A549 (cell line): ENCODE data around the gene CD46. TPM values are rescaled to one million over a fixed set of nuclear protein-coding genes. Genes with fewer than 3 reads are reported as not detected.

Experiments used
- ATAC-seq, 2 experiments: fragments of 200-7000 bp in 1 of 2; fragments of >200 bp in 1 of 2; cut with Nextera tagmentation in 1 of 2; cut with Tn5 transposase in 1 of 2; 3 replicates each; pipeline versions ENCODE4 v1.8.0 to v1.9.1; 2018 to 2020; ENCODE audit warnings: mild to moderate bottlenecking in 1 of 2, moderate library complexity in 1 of 2
- CTCF ChIA-PET: fragments of 300-600 bp; sonication (Branson Sonifier 250); formaldehyde crosslinking; extraction: SDS; loops from one replicate; lab custom pipeline; 2021; ENCODE audit warnings: antibody characterized with exemption, inconsistent platforms; lab: Yijun Ruan, JAX
- POLR2A ChIA-PET: fragments of 350-600 bp; formaldehyde crosslinking; extraction: SDS; loops from one replicate; lab custom pipeline; 2021; ENCODE audit warnings: antibody characterized with exemption, inconsistent platforms; lab: Yijun Ruan, JAX
- DNase-seq, 2 experiments: peaks; one replicate each; pipeline versions ENCODE4 v3.0.0 to v3.0.0-alpha.2; 2011 to 2016; ENCODE audit warnings: low read depth in 1 of 2, low spot score in 1 of 2
- FAIRE-seq: peaks from 2 replicates; lab custom pipeline; 2011; peaks lifted over from hg19 to GRCh38; lab: Jason Lieb, UNC
- H3K27ac ChIP-seq, 2 experiments: fragments of >200 bp; sonication (Bioruptor Twin); formaldehyde crosslinking; 3 replicates each; pipeline ENCODE4 v1.5.1; 2016 to 2017
- H3K4me1 ChIP-seq: fragments of >200 bp; sonication (Bioruptor Twin); formaldehyde crosslinking; 3 replicates; pipeline ENCODE4 v1.6.1; 2016
- H3K4me2 ChIP-seq: fragments of >200 bp; sonication (Bioruptor Twin); formaldehyde crosslinking; 3 replicates; pipeline ENCODE4 v1.6.1; 2016
- H3K4me3 ChIP-seq: fragments of >200 bp; sonication (Bioruptor Twin); formaldehyde crosslinking; 3 replicates; pipeline ENCODE4 v1.5.1; 2016
- H3K9me3 ChIP-seq: fragments of >200 bp; sonication (Bioruptor Twin); formaldehyde crosslinking; 3 replicates; pipeline ENCODE4 v1.6.1; 2016
- EHF ChIP-seq: fragments of 250-450 bp; sonication (Bioruptor Pico); IDR thresholded peaks from 2 replicates; pipeline ENCODE4 v1.5.0; 2020; ENCODE audit warnings: mild to moderate bottlenecking
- EHMT2 ChIP-seq: fragments of 200-600 bp; sonication (generic); IDR thresholded peaks from 2 replicates; pipeline ENCODE4 v1.6.1; 2016; ENCODE audit warnings: antibody characterized with exemption, low read depth, mild to moderate bottlenecking, moderate library complexity
- EP300 ChIP-seq, 2 experiments: fragments of >200 bp; sonication (Bioruptor Twin); formaldehyde crosslinking; IDR thresholded peaks; 2 replicates in 1 of 2; 3 replicates in 1 of 2; pipeline ENCODE4 v1.6.1; 2016 to 2017
- FOSL2 ChIP-seq, 2 experiments: fragments of 450-650 bp in 1 of 2; fragments of >200 bp in 1 of 2; sonication (Bioruptor Twin) in 1 of 2; formaldehyde crosslinking; IDR thresholded peaks; 2 replicates each; pipeline versions ENCODE4 v1.5.0 to v1.6.1; 2016 to 2020; ENCODE audit warnings: mild to moderate bottlenecking in 1 of 2, moderate library complexity in 1 of 2
- GATA3 ChIP-seq: IDR thresholded peaks from 2 replicates; pipeline ENCODE4 v1.6.1; 2012; ENCODE audit warnings: borderline replicate concordance
- HDAC2 ChIP-seq: fragments of 200-600 bp; sonication (generic); IDR thresholded peaks from 2 replicates; pipeline ENCODE4 v1.6.1; 2016
- HES2 ChIP-seq: fragments of >200 bp; sonication (Bioruptor Twin); formaldehyde crosslinking; IDR thresholded peaks from 2 replicates; pipeline ENCODE4 v1.6.1; 2016
- HEYL ChIP-seq: fragments of 250-450 bp; sonication (Bioruptor Pico); IDR thresholded peaks from 2 replicates; pipeline ENCODE4 v1.8.0; 2021; ENCODE audit warnings: mild to moderate bottlenecking, moderate library complexity
- HMGXB4 ChIP-seq: fragments of 250-450 bp; sonication (Bioruptor Pico); IDR thresholded peaks from 2 replicates; pipeline ENCODE4 v1.5.0; 2021; ENCODE audit warnings: mild to moderate bottlenecking, moderate library complexity, borderline replicate concordance
- HOXA7 ChIP-seq: fragments of 250-450 bp; sonication (Bioruptor Pico); IDR thresholded peaks from 2 replicates; pipeline ENCODE4 v1.5.0; 2020; ENCODE audit warnings: mild to moderate bottlenecking, moderate library complexity
- JUNB ChIP-seq: fragments of >200 bp; sonication (Bioruptor Twin); formaldehyde crosslinking; IDR thresholded peaks from 2 replicates; pipeline ENCODE4 v1.6.1; 2016
- KDM1A ChIP-seq: fragments of 200-600 bp; sonication (generic); IDR thresholded peaks from 2 replicates; pipeline ENCODE4 v1.6.1; 2016; ENCODE audit warnings: low read depth, mild to moderate bottlenecking
- KDM5A ChIP-seq: fragments of 200-600 bp; sonication (generic); IDR thresholded peaks from 2 replicates; pipeline ENCODE4 v1.6.1; 2016; ENCODE audit warnings: antibody characterized with exemption, mild to moderate bottlenecking
- MAZ ChIP-seq: fragments of 150-350 bp; IDR thresholded peaks from 2 replicates; pipeline ENCODE4 v1.6.1; 2014; ENCODE audit warnings: antibody characterized with exemption, low read depth, low read length, borderline replicate concordance
- MYC ChIP-seq: IDR thresholded peaks from 2 replicates; pipeline ENCODE4 v1.6.1; 2012; ENCODE audit warnings: mild to moderate bottlenecking, inconsistent platforms, low read length, improper control_type of control experiment, borderline replicate concordance
- NFE2L2 ChIP-seq: fragments of 150-350 bp; conservative IDR thresholded peaks from 2 replicates; pipeline ENCODE4 v1.6.1; 2014; ENCODE audit warnings: low read length
- NPAS2 ChIP-seq: fragments of 250-450 bp; sonication (Bioruptor Pico); IDR thresholded peaks from 2 replicates; pipeline ENCODE4 v1.8.0; 2022; ENCODE audit warnings: mild to moderate bottlenecking, moderate library complexity, borderline replicate concordance
- PHF8 ChIP-seq: fragments of 200-600 bp; sonication (generic); IDR thresholded peaks from 2 replicates; pipeline ENCODE4 v1.6.1; 2016; ENCODE audit warnings: low read depth, mild to moderate bottlenecking, antibody characterized with exemption, moderate library complexity, borderline replicate concordance
- RCOR1 ChIP-seq: fragments of 150-350 bp; IDR thresholded peaks from 2 replicates; pipeline ENCODE4 v1.6.1; 2014; ENCODE audit warnings: antibody characterized with exemption, low read length, low read depth
- USF2 ChIP-seq: fragments of 450-650 bp; IDR thresholded peaks from 2 replicates; pipeline ENCODE4 v1.6.1; 2014; ENCODE audit warnings: antibody characterized with exemption
- ZC3H11A ChIP-seq: fragments of 450-650 bp; IDR thresholded peaks from 2 replicates; pipeline ENCODE4 v1.6.1; 2014; ENCODE audit warnings: antibody characterized with exemption, mild to moderate bottlenecking
- ZFP36 ChIP-seq: fragments of 450-650 bp; IDR thresholded peaks from 2 replicates; pipeline ENCODE4 v1.6.1; 2014; ENCODE audit warnings: borderline replicate concordance; ENCODE audit not compliant: partially characterized antibody
- WGBS: methylation state at CpG from one replicate; pipeline ENCODE4 v1.1.6; 2017; ENCODE audit errors: missing lambda C conversion rate; 5-methylcytosine and 5-hydroxymethylcytosine counted together
- polyA plus RNA-seq, 4 experiments: library from polyadenylated mRNA; depleted of rRNA in 3 of 4; stranded (reverse); fragments of >200 nt; fragmentation: RNase III in 1 of 4; extraction: RNeasy Plus Mini Kit Qiagen cat#74134 plus additional on column Dnase treatment in 1 of 4; gene quantifications; 2 replicates in 3 of 4; 3 replicates in 1 of 4; pipeline ENCODE4 v1.2.3, GENCODE V29; 2011 to 2017
- TF ChIP-seq, protein P1 (sequence below): fragments of >200 bp; sonication (Bioruptor Twin); formaldehyde crosslinking; IDR thresholded peaks from 3 replicates; pipeline ENCODE4 v1.6.1; 2016
- TF ChIP-seq, protein P2 (sequence below): fragments of 250-450 bp; sonication (Bioruptor Pico); IDR thresholded peaks from 2 replicates; pipeline ENCODE4 v1.5.0; 2020; ENCODE audit warnings: low read depth, mild to moderate bottlenecking, moderate library complexity
- TF ChIP-seq, protein P3 (sequence below): IDR thresholded peaks from 2 replicates; pipeline ENCODE4 v1.6.1; 2012

CD46 gene
- polyA plus RNA-seq, 2 of the 4 experiments (the other 2 are of a cell fraction), result 142 to 239 TPM

- H3K27ac ChIP-seq, result no peak overlapping the region
- DNase-seq (no peak), FAIRE-seq (no peak)
- CTCF ChIA-PET, result interaction anchor here (0.9 to 3.4 kb wide), 4 partner anchors 10 to 124 kb away, joined by 3 to 21 read pairs (median 10); no protein-coding TSS in a partner anchor
- no peaks in the 10 kb centered on the region for H3K4me1 ChIP-seq
- TF ChIP-seq NFE2L2, result no peak
- TF ChIP-seq KDM5A, result no peak
- no peak for TF ChIP-seq HES2
- no peak for TF ChIP-seq EHMT2
- TF ChIP-seq USF2, result no peak
- TF ChIP-seq, protein P1, sequence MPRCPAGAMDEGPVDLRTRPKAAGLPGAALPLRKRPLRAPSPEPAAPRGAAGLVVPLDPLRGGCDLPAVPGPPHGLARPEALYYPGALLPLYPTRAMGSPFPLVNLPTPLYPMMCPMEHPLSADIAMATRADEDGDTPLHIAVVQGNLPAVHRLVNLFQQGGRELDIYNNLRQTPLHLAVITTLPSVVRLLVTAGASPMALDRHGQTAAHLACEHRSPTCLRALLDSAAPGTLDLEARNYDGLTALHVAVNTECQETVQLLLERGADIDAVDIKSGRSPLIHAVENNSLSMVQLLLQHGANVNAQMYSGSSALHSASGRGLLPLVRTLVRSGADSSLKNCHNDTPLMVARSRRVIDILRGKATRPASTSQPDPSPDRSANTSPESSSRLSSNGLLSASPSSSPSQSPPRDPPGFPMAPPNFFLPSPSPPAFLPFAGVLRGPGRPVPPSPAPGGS, result no peak
- no peak for TF ChIP-seq HOXA7
- TF ChIP-seq MAZ, result no peak
- TF ChIP-seq, protein P2, sequence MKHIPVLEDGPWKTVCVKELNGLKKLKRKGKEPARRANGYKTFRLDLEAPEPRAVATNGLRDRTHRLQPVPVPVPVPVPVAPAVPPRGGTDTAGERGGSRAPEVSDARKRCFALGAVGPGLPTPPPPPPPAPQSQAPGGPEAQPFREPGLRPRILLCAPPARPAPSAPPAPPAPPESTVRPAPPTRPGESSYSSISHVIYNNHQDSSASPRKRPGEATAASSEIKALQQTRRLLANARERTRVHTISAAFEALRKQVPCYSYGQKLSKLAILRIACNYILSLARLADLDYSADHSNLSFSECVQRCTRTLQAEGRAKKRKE, result no peak
- TF ChIP-seq, all 56 proteins: peak for 0
- Histone ChIP-seq H3K4me3 (no peak overlapping the region), H3K9me3 (no peaks in the 10 kb centered on the region), H3K4me2 (no peak overlapping the region)
- no peak for ATAC-seq
- POLR2A ChIA-PET, result no interaction called here
Measured at GRCh38 chr1:207839083-207839413, 87.2 kb downstream of the CD46 start.

DNA sequence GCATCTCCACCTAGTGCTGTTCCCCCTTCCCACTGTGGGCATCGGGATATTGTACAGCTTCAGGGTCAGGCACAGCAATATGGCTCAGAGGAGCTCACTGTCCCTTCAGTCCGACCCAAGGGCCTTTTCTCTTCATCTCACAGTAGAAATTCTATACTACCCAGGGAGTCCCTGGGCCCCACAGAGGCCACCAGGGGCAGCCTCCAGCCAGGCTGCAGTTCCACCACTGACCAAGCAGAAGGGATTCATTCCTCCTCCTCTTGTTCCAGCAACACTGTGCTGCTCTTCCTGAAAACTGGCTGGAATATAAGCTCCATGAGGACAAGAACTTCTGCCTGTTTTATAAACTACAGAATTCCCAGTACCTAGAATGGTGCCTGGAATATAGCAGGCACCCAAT lies 88.5 kb downstream of the CD46 start:
- TF ChIP-seq EHF (CRISPR knock-in tag), result no peak
- no peak for TF ChIP-seq RCOR1
- no peak for TF ChIP-seq NPAS2 (CRISPR knock-in tag)
- no peak for TF ChIP-seq HOXA7
- no peak for TF ChIP-seq NFE2L2
- Histone ChIP-seq H3K4me3 (no peak overlapping the region), H3K9me3 (no peaks in the 10 kb centered on the region), H3K4me2 (no peak overlapping the region), H3K4me1 (no peaks in the 10 kb centered on the region), H3K27ac (no peak overlapping the region)
- 90% methylated on average over 2 of the region's 2 CpGs for WGBS
- CTCF ChIA-PET, result interaction anchor here (0.6 to 3.4 kb wide), 5 partner anchors 11 to 43 kb away, joined by 3 to 21 read pairs (median 8); no protein-coding TSS in a partner anchor
- POLR2A ChIA-PET, result no interaction called here
- no peak for DNase-seq
- peak; percentile 62 to 85; a peak in 3 of 6 replicates for ATAC-seq
- no peak for FAIRE-seq

DNA sequence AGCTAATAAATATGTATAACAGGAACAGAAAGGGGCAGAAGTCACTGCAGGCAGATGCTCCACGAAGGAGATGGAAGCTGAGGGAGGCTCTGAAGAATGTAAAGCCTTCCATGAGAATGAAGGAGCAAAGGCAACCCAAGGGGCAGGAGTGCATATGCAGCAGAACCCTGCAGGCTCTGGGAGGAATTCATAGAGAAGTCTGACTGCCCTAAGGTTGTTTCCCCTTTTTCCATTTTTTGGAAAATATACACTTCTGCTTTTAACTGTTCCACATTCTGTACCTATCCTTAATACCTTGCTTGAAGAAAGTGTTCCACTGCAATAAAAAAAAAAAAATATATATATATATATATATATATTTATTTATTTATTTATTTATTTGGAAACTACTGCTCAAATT lies 89.4 kb downstream of the CD46 start:
- ChIA-PET POLR2A (no interaction called here), CTCF (interaction anchor here (0.6 to 2.5 kb wide), 3 partner anchors 12 to 44 kb away, joined by 3 to 9 read pairs (median 4); no protein-coding TSS in a partner anchor)
- ATAC-seq (no peak), DNase-seq (no peak), FAIRE-seq (no peak)
- TF ChIP-seq ZC3H11A (no peak), NFE2L2 (no peak), FOSL2 (IDR thresholded peaks at IDR 0.05) (no peak), FOSL2 (CRISPR knock-in tag; IDR thresholded peaks at IDR 0.05) (no peak), KDM5A (no peak), EP300 (IDR thresholded peaks at IDR 0.05) (no peak), PHF8 (no peak), GATA3 (no peak), USF2 (no peak), HES2 (no peak), JUNB (no peak), HMGXB4 (CRISPR knock-in tag) (no peak), MYC (no peak), ZFP36 (no peak), HEYL (no peak), HDAC2 (no peak), KDM1A (no peak)
- TF ChIP-seq, protein P3, sequence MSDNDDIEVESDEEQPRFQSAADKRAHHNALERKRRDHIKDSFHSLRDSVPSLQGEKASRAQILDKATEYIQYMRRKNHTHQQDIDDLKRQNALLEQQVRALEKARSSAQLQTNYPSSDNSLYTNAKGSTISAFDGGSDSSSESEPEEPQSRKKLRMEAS, result no peak
- no peak overlapping the region for H3K27ac ChIP-seq
- 91% methylated on average over 1 of the region's 1 CpG for WGBS
- no peak overlapping the region for H3K4me2 ChIP-seq
- H3K4me1 ChIP-seq, result no peaks in the 10 kb centered on the region
- no peak overlapping the region for H3K4me3 ChIP-seq
- no peaks in the 10 kb centered on the region for H3K9me3 ChIP-seq
